HepG2 (cell line): ENCODE results near the gene ACTR3. TPM values are rescaled to one million over a fixed set of nuclear protein-coding genes. Genes with fewer than 3 reads are reported as not detected.

Source experiments
- AKAP8 ChIP-seq: sonication (generic); formaldehyde crosslinking; IDR thresholded peaks from 2 replicates; pipeline ENCODE4 v1.5.1; 2020; ENCODE audit warnings: mild to moderate bottlenecking, missing genetic modification reagents
- GLMP ChIP-seq: sonication (generic); formaldehyde crosslinking; IDR thresholded peaks from 2 replicates; pipeline ENCODE4 v1.9.0; 2021; ENCODE audit warnings: missing genetic modification reagents, mild to moderate bottlenecking, borderline replicate concordance
- IRF2 ChIP-seq: IDR thresholded peaks from 2 replicates; pipeline ENCODE4 v1.6.1; 2018; ENCODE audit warnings: missing genetic modification reagents, missing compliant biosample characterization
- MAF1 ChIP-seq: sonication (generic); formaldehyde crosslinking; IDR thresholded peaks from 2 replicates; pipeline ENCODE4 v1.5.0; 2020; ENCODE audit warnings: missing genetic modification reagents, borderline replicate concordance
- NFKBIZ ChIP-seq: IDR thresholded peaks from 2 replicates; pipeline ENCODE4 v1.6.1; 2018; ENCODE audit warnings: missing genetic modification reagents, missing compliant biosample characterization
- PHF20 ChIP-seq: sonication (generic); formaldehyde crosslinking; IDR thresholded peaks from 2 replicates; pipeline ENCODE4 v1.5.0; 2020; ENCODE audit warnings: mild to moderate bottlenecking, missing genetic modification reagents
- PHF21A ChIP-seq: sonication (generic); formaldehyde crosslinking; IDR thresholded peaks from 2 replicates; pipeline ENCODE4 v1.5.0; 2020; ENCODE audit warnings: mild to moderate bottlenecking, missing genetic modification reagents
- SIN3B ChIP-seq: fragments of 150-350 bp; IDR thresholded peaks from 2 replicates; pipeline ENCODE4 v1.6.1; 2014; ENCODE audit warnings: low read length
- YEATS2 ChIP-seq: sonication (generic); formaldehyde crosslinking; IDR thresholded peaks from 2 replicates; pipeline ENCODE4 v1.4.0; 2020; ENCODE audit warnings: missing genetic modification reagents, borderline replicate concordance
- ZMYM3 ChIP-seq: sonication (generic); formaldehyde crosslinking; IDR thresholded peaks from 2 replicates; pipeline ENCODE4 v1.5.1; 2020; ENCODE audit warnings: mild to moderate bottlenecking, missing genetic modification reagents
- ZNF550 ChIP-seq: sonication (generic); formaldehyde crosslinking; IDR thresholded peaks from 2 replicates; pipeline ENCODE4 v1.4.0; 2020; ENCODE audit warnings: mild to moderate bottlenecking, missing genetic modification reagents, borderline replicate concordance
- ZNF766 ChIP-seq: sonication (generic); formaldehyde crosslinking; IDR thresholded peaks from 2 replicates; pipeline ENCODE4 v1.5.0; 2020; ENCODE audit warnings: missing genetic modification reagents, borderline replicate concordance
- polyA plus RNA-seq, 8 experiments: library from polyadenylated mRNA; depleted of rRNA in 3 of 8; stranded (reverse) in 7 of 8; unstranded in 1 of 8; fragments of >200 nt; fragmentation: Illumina TruSeq in 4 of 8; extraction: Trizol in 4 of 8; gene quantifications; 2 replicates each; pipeline versions ENCODE4 v1.2.1 to v1.2.3, GENCODE V29; 2011 to 2016; ENCODE audit warnings: low read depth in 4 of 8, missing spikeins in 1 of 8, mixed read lengths in 1 of 8; ENCODE audit not compliant: insufficient read depth in 1 of 8
- total RNA-seq, 5 experiments: library from RNA; depleted of rRNA; stranded (reverse); fragments of >200 nt; fragmentation: Illumina TruSeq; extraction: Trizol; gene quantifications; 2 replicates each; pipeline ENCODE4 v1.2.3, GENCODE V29; 2016; ENCODE audit warnings: low read depth in 1 of 5
- TF ChIP-seq, protein P1 (sequence below): sonication (generic); formaldehyde crosslinking; IDR thresholded peaks from 2 replicates; pipeline ENCODE4 v1.4.0; 2020; ENCODE audit warnings: missing genetic modification reagents, borderline replicate concordance
- TF ChIP-seq, protein P2 (sequence below): IDR thresholded peaks from 2 replicates; pipeline ENCODE4 v1.6.1; 2016
- TF ChIP-seq, protein P3 (sequence below): sonication (generic); formaldehyde crosslinking; IDR thresholded peaks from 2 replicates; pipeline ENCODE4 v1.9.0; 2021; ENCODE audit warnings: missing genetic modification reagents, borderline replicate concordance

ACTR3 gene
- total and polyA plus RNA-seq, 2 of the 13 experiments (the other 11 are each of a cell fraction or from before 2014, with no cell fraction given) = 123 to 225 TPM

DNA sequence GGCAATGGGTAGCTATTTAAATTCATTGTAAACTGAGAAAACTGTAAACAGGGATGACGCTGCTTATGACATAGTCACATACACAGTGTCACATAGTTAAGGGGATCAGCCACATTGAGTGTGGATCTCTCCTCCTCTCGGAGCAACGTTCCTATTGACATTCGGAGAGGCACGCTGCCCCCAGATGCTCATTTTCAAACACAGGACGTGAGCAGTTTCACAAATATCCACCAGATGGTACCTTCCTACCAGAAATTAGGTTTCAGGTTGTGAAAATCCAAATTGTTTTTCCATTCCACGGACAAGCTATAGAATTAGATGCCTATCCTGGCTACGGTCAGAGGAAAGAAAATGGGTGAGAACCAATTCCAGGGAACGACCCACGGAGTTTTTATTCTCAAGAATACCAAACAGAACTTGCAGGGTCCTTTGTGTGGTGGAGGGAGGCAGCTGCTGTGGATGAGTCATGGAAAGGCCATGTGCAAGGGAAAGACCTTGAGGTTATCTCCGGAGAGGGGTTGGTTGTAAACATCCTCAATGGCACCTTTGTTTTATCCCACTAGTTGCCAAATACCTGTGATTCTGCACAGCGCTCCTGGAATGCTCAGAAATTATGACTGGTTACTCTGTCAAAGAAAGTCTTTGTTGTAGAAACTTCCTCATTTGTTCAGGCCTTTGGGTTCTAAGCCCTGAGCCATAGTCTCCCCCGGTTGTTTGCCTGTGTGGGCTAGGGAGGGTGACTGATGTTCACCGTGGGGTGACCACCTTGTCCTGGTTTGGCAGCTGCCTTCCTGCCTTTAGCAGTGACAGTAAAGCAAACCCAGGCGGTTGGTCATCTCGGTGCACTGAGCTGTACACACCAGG is 88.0 kb downstream of the ACTR3 start (continued):
- TF ChIP-seq, protein P1, sequence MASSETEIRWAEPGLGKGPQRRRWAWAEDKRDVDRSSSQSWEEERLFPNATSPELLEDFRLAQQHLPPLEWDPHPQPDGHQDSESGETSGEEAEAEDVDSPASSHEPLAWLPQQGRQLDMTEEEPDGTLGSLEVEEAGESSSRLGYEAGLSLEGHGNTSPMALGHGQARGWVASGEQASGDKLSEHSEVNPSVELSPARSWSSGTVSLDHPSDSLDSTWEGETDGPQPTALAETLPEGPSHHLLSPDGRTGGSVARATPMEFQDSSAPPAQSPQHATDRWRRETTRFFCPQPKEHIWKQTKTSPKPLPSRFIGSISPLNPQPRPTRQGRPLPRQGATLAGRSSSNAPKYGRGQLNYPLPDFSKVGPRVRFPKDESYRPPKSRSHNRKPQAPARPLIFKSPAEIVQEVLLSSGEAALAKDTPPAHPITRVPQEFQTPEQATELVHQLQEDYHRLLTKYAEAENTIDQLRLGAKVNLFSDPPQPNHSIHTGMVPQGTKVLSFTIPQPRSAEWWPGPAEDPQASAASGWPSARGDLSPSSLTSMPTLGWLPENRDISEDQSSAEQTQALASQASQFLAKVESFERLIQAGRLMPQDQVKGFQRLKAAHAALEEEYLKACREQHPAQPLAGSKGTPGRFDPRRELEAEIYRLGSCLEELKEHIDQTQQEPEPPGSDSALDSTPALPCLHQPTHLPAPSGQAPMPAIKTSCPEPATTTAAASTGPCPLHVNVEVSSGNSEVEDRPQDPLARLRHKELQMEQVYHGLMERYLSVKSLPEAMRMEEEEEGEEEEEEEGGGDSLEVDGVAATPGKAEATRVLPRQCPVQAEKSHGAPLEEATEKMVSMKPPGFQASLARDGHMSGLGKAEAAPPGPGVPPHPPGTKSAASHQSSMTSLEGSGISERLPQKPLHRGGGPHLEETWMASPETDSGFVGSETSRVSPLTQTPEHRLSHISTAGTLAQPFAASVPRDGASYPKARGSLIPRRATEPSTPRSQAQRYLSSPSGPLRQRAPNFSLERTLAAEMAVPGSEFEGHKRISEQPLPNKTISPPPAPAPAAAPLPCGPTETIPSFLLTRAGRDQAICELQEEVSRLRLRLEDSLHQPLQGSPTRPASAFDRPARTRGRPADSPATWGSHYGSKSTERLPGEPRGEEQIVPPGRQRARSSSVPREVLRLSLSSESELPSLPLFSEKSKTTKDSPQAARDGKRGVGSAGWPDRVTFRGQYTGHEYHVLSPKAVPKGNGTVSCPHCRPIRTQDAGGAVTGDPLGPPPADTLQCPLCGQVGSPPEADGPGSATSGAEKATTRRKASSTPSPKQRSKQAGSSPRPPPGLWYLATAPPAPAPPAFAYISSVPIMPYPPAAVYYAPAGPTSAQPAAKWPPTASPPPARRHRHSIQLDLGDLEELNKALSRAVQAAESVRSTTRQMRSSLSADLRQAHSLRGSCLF (CRISPR knock-in tag) = no peak
- TF ChIP-seq ZNF766 (CRISPR knock-in tag) (no peak), PHF20 (CRISPR knock-in tag) (no peak; the same call in 1 of the 2 replicates), ZNF550 (no peak), ZMYM3 (CRISPR knock-in tag) (peak; percentile 73; the same call in 1 of the 2 replicates), IRF2 (peak; percentile 91), AKAP8 (CRISPR knock-in tag) (peak; percentile 26; the same call in 1 of the 2 replicates), GLMP (CRISPR knock-in tag) (no peak; the same call in 1 of the 2 replicates), YEATS2 (CRISPR knock-in tag) (no peak; the same call in 1 of the 2 replicates), SIN3B (no peak), NFKBIZ (CRISPR knock-in tag) (peak; percentile 86), MAF1 (CRISPR knock-in tag) (0 out of 2 replicates have a peak, but pooled peaks have one; percentile 5), PHF21A (CRISPR knock-in tag) (peak; percentile 98)
- TF ChIP-seq, protein P2, sequence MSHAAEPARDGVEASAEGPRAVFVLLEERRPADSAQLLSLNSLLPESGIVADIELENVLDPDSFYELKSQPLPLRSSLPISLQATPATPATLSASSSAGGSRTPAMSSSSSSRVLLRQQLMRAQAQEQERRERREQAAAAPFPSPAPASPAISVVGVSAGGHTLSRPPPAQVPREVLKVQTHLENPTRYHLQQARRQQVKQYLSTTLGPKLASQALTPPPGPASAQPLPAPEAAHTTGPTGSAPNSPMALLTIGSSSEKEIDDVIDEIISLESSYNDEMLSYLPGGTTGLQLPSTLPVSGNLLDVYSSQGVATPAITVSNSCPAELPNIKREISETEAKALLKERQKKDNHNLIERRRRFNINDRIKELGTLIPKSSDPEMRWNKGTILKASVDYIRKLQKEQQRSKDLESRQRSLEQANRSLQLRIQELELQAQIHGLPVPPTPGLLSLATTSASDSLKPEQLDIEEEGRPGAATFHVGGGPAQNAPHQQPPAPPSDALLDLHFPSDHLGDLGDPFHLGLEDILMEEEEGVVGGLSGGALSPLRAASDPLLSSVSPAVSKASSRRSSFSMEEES = peak; percentile 96
- TF ChIP-seq, protein P3, sequence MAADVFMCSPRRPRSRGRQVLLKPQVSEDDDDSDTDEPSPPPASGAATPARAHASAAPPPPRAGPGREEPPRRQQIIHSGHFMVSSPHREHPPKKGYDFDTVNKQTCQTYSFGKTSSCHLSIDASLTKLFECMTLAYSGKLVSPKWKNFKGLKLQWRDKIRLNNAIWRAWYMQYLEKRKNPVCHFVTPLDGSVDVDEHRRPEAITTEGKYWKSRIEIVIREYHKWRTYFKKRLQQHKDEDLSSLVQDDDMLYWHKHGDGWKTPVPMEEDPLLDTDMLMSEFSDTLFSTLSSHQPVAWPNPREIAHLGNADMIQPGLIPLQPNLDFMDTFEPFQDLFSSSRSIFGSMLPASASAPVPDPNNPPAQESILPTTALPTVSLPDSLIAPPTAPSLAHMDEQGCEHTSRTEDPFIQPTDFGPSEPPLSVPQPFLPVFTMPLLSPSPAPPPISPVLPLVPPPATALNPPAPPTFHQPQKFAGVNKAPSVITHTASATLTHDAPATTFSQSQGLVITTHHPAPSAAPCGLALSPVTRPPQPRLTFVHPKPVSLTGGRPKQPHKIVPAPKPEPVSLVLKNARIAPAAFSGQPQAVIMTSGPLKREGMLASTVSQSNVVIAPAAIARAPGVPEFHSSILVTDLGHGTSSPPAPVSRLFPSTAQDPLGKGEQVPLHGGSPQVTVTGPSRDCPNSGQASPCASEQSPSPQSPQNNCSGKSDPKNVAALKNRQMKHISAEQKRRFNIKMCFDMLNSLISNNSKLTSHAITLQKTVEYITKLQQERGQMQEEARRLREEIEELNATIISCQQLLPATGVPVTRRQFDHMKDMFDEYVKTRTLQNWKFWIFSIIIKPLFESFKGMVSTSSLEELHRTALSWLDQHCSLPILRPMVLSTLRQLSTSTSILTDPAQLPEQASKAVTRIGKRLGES (CRISPR knock-in tag) = peak; percentile 78
